Activated T-helper 1 cell treated with Interleukin-2 at 50 U/mL for 16 hours (primary cell): Measurements from ENCODE around the gene NEMP1.

Experiments
- DNase-seq: peaks from one replicate; pipeline ENCODE4 v3.0.0-alpha.2; 2020; ENCODE audit warnings: low read depth

NEMP1 gene

DNA sequence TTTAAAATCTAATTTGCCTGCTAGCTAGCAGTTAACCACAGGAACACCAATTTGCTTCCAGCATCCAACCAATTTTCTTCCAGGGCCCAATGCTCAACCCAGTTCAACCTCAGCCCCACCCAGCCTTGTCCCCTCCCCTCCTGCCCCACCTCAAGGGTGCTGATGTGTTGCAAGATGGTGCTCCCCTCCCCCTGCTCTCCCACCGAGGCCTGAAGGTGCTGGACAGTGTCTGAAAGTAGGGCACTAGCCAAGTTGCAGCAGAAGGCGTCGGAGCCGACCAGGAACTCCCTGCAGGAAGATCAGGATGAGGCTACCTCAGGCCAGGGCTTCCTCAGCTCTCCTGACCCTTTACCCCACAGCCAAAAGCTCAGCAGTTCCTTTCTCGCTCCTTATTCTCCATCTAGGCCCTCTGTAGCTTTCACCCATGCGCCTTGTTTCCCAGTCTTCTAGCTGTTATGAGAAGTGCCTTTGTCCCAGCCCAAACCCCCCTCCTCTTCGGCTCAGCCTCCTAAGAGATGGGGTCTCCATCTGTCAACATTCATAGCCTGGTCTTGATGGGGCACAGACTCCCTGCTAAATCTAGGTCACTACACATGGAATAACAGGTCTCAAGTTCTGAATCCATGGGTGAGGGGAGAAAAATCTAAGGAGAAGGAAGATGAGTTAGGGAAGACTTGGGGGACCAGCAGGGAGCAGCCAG lies 29.0 kb upstream of the NEMP1 start:
- DNase-seq: no peak

DNA sequence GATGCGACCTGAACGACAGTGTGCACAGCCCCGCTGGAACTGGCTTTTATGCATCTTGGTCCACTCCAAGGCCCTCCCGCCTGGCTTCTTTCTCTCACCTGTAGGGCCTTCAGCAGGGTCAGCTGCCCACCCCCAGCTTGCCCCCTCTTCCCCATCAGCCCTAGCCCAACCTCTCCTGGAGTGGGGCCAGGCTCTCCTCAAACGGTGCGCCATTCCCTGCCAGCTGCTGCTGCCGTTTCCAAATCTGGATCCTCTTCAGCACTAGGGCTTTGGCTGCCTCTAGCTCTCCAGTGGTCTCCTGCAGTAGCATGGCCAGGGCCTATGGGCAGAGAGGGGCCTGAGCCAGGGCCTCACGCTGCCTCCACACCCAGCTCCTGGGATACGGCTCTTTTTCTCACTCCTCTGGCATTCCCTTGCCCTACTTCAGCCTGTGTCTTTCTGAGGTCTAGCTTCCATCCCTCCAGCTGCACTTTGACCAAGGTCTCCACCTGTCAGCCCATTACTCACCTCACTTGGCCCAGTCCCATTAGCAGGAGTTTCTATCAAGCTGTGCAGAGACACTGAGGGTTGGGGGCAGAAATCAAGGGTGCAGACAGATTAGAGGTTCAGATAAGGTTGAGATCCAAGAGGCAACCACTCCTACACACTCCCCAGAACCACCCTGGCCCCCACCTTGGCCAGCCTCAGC lies 27.6 kb upstream of the NEMP1 start:
- no peak for DNase-seq

DNA sequence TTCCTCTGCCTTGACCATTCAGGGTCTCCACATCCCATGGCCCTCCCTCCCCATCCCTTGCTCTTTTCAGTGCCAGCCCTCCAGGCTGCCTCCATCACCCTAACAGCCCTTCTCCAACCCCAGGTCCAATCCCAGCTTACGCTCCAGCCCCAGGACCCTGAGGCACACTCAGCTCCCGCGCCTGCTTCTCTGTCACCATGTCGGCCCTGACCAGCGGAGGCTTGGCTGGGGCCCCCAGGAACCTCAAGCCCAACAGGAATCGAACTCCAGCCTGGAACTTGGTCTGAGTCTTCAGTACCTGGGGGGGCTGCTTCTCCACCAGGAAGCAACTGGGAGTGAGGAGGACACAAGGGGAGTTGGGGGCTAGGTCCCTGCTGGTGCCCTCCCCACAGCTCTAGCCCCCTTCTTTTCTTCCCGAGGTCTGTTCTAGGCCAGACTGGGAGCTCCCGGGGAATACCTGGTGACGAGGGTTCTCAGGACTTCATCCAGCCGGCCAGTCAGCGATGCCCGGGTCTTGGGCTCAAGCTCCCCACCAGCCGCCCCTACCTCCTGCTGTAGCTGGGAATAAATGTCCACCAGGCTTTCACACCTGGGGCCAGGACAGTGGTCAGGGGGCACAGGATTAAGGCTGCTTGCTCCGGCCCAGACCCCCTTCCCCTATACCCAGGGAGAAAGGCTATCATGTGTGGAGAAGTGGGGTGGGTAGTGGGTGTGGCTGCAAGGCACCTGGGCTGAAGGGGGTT lies 26.6 kb upstream of the NEMP1 start:
- no peak for DNase-seq

DNA sequence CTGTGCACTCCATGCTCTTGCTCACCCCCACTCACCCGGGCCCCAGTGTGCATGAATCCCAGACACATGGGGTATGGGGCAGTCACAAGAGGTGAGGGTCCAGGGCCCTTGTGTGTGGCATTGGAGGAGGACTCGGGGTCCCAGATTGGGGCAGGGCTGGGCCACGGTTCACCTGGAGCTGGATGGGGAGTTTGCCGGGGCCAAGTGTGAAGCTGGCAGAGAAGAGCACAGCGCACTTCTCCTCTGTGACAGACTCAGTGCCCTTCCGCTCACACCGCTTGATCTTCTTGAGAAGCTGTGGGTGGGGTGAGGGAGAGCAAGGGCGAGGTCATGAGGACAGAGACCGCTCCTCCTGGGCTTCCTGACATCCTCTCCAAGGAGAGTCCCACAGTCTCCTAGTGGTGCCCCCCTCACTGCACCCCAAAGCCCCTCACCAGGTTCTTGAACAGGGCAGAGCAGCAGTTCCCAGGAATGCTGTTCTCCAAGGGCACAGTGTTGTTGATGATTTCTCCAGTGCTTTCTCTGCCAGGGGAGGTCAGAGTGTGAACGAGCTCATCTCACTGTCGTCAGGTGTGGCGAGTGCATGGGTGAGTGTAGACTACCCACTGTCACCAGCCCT lies 25.8 kb upstream of the NEMP1 start:
- DNase-seq: no peak

DNA sequence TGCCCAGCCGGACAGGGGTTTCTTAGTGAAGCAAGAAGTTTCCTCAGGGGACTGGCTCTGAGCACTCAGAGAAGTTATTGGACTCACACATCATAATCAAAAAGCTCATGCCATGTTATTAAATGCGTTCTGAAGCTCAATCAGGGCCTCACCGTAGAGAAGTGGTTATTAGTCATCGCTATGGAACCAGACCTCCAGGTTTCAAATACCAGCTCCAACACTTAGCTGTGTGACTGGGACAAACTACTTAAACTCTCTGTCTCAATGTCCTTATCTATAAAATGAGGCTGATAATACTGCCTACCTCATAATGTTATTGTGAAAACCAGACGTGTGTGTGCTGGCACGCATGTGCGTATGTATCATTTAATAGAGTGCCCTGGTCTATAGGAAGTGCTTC lies 25.3 kb upstream of the NEMP1 start:
- DNase-seq: no peak

DNA sequence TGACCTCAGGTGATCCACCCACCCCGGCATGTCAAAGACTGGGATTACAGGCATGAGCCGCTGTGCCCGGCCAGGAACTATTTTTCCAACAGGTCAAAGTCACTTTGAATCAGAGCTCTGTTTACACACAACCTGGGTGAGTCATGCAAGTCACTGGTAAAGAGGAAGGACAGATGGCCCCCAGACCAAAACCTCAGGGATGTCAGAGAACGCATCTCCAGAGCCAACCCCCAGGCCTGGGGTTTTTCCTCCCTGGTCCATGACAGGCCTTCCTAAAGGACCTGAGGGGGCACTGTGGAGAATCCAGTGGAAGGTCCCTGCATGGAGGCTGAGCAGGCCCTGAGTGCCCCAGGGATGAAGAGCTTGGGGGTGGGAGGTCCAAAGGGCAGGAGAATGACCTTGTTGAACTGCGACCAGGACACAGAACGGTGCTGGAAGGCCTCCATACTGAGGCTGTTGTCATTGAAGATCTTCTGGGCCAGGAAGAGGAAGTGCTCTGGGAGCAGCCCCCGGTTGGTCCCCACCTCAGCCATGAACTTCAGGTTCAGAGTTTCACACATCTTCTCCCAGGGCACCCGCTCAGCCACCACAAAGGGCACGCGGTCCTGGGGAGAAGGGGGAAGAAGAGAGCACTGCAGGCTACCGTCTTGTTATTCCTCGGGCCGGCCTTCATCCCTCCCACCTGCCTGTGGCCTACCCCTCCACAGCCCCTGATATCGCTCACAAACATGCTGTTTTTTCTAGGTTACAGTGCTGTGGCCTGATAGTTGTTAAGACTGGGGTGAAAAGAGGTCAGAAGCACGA lies 23.5 kb upstream of the NEMP1 start:
- no peak for DNase-seq

DNA sequence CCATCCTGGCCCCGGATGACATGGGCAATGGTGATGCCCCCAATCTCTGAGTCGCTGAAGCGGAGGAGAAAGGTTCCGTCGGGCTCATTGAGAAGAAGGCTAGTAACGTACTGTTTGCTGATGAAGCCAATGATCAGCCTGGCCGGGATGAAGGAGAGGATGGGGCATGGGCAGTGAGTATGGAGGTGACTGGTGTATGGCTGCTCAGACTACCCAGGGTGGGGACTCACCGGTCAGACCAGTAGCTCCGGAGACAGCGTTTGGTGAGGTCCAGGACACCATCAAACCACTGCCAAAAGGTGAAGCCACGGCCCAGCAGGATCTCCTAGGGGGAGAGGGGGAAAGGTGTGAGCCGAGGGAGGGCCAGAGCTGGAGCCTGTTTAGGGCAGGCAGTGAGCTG lies 21.2 kb upstream of the NEMP1 start:
- DNase-seq: no peak

DNA sequence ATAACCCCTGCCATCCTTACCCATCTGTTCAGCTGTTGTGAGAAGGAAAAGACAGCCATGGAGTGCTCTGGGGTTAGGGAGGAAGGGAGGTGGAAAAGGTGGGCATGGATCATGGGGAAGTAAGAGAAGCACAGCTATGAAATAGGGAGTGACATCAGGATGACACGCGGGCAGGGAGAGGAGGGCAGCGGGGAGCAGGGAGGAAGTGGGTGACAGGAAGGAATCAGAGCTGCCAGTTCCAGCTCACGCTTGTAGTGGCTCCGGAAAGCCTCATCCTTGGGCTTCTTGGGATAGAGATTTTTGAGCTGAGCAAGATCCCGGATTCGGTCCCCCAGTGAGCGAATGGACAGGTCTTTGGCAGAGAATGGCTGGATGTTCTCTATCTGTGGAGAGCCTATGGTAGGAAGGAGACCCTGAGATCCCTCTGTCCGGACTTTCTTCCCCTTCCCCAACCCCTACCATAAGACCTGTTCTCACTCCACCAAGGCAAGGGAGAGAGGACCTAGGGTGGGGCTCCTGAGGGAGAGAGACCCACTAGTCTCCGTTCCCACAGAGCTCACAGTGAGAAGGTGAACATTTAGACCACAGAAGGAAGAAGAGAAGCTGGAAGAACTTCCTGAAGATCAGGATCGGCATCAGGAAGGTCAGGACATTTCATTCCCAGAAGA lies 20.6 kb upstream of the NEMP1 start:
- DNase-seq: no peak

DNA sequence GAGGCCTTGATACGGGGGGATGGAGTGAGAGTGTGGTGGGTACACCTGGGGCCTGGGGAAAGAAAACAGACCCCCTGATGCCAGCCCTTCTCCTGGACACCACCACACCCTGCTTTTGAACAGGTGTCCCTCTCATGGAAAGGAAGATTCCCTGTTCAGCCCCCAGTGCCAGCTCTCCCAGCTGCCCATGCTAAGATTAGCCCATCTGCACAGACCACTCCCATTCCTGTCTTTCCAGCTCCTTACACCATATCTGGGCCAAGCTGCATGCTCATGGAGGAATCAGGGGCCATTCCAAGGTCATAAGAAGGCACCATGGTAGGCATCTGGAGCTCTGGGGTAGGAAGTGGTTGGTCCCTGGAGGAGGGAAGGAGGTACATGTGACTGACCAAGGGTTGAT lies 20.0 kb upstream of the NEMP1 start:
- DNase-seq: no peak

DNA sequence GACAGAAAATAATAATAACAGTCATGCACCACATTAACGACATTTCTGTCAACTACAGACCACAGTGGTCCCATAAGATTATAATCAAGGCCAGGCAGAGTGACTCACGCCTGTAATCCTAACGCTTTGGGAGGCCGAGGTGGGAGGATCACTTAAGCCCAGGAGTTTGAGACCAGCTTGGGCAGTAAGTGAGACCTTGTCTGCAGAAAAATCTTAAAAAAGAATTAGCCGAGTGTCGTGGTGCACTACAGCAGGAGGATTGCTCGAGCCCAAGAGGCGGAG lies 18.9 kb upstream of the NEMP1 start:
- no peak for DNase-seq

DNA sequence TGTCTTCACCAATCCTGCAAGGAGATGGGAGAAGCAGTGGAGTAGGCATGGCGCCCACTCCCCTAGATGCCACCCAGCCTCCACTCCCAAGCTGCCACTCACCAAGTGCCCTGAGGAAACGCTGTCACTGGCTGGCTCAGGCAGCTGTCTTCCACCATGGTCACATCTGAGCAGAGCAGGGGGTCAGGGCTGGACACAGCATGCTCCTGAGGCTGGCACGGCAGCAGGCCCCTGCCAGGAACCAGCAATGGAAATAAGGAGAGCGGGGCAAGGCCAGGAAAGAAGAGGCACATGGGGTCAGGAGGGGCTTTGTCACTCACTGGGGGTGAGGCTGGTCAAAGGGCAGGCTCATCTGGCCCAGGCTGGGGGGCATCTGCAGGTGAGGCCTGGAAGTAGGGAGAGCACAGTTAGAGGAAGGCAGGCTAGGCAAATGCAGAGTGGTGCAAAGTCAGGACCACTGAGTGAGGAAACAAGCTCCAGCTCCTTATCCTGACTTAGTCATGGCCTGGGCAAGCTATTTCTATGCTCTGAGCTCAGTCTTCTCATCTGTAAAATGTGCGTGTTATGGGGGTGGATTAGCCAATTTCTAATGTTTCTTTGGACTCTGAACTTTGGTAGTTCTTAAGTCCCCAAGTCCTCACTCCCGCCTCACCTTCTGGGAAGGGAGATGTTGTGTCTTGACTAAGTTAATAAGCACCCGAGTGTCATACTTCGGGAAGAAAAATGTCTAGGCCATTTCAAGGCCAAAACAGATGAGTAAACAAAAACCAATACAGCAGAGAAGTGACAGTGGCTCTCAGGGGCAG lies 18.4 kb upstream of the NEMP1 start:
- no peak for DNase-seq

DNA sequence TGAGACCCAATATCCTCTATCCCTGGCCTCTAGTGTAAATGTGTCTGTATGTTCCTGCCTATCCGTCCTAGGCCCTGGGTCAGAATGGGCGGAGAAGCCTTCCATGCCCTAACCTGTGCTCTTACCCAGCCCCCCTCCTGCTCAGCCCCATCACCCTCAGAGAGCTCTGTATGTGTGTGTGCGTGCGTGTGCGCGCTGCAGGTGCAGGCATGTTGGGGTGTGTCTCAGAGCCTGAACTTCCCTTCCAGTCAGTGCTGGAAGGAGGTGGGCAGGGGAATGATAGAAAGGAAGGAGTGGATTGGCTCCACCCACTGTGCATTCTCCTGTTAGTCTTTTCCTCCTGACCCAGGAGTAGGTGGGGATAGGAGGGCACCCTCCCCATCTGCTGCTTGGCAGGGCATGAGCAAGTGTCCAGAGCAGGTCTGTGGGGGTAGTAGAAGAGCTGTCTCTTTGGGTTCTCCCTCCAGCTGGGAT lies 17.5 kb upstream of the NEMP1 start:
- no peak for DNase-seq

DNA sequence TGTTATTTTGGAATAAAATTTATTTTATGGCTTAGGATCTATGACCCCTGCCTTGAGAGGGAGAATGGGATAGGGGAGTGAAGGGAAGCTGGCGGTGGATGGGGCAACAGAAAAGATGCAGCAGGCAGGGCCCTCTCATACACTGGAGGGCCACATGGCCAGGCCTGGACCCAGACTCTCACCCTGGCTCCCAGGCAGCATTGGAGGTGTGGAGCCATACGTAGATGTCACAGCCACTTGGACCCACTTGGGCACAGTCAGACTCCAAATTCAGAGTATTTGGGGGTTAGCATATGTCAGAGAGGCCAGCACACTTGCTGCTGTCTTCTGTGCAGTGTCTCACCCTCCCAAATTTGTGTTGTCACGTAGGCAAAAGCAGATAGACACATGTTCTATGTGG lies 16.8 kb upstream of the NEMP1 start:
- DNase-seq: no peak

DNA sequence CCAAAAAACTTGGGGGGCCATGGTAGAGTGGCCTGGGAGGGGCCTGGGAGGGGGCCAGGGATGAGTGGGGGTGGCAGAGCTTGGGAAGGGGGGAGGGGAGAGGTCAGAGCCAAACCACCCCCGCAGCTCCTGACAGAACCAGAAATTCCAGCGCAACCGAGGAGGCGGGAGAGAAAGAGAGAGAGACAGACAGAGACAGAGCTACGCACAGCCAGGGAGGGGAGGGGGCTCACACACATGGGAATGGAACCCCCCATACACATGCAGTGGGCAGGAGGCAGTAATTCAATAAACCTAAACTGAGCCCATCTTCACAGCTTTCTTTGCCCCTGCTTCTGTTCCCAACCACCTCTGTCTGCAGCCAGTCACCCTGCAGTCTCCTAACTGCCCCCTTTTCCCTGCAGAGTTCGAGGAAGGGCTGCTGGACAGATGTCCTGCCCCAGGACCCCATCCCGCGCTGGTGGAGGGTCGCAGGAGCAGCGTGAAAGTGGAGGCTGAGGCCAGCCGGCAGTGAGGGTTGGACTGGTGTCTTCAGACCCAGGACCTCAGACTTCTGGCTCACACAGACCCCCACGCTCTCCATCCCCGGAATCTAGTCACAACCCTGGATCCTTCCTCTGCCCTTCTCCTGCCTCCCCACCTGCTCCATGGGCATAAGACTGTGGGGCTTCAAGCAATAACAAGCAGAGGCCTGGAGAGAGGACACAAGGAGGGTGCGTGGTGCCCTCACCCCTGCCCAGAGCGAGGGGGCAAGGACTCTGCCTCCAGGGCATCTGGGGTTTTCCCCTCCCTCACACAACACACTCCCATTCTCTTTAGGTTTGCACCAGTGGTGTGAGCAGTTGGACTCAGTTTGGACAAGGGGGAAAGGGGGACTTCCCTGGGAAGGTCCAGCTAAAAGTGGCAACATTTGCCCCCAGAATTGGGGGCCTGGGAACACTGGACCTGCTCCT lies 15.9 kb upstream of the NEMP1 start:
- DNase-seq: no peak

DNA sequence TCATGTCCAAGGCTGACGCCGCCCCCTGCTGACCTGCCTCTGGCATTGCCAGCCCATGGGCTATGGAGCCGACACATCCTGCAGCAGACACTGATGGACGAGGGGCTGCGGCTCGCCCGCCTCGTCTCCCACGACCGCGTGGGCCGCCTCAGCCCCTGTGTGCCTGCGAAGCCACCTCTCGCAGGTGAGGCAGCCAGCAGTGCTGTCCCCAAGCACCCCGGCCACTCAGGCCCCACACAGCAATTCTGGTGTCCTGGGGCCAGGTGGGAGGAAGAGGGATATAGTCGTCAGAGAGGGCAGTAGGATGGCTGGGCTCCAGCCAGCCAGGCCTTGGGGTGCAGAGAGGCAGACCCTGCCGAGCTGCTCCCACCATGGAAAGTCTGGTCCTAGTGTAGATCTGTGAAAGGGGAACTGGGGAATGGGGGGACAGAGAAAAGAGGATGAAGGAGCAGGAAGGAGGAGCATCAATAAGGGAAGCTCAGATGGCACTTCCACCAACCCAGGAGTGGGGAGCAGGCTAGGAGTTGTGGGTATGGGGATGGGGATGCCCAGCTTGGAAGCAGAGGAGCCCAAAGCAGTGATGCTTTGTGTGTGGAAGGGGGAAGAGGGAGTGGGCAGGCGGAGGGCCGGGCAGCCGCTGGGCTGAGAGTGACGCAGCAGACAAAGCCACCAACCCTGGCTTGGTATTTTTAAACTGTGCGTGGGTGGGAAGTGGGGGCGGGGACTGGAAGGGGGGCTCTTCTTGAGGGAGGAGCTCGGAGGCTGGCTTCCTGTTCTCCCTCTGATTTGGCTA lies 15.0 kb upstream of the NEMP1 start:
- DNase-seq: no peak

DNA sequence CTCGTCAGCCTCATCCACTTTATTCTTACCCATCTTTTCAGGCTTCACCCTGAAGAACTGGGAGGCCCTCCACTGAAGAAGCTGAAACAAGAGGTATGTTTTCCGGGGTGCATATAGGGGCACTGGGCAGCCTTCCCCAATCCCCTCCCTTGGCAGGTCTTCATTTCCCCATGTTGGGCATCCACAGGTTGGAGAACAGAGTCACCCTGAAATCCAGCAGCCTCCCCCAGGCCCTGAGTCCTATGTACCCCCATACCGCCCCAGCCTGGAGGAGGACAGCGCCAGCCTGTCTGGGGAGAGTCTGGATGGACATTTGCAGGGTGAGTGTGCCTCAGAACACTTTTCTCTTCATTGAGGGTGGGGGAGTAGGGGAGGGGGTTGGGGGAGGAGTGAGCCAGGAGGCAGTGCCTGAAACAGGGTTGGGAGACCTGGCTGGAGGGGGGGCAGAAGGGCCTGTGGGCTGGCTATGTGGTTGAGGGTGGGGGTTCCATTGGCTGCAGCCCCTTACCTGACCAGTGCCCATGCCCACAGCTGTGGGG lies 14.4 kb upstream of the NEMP1 start:
- DNase-seq: no peak

DNA sequence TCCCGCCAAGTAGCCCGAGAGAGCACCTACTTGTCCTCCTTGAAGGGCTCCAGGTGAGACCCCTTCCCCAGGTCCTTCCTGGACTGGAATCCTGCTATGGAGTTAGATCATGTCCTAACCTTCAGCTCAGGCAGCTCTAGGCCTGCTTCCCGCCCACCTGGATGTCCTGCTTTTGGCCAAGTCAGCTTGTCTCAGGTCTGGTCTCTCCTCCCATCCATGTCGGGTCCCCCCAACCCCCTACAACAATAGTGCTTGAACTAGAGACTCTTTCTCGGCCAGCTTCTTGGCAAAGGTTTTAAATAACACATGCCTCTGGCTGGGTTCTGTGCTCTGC lies 13.9 kb upstream of the NEMP1 start:
- no peak for DNase-seq
